K562 (cell line): Measurements from ENCODE around the gene DOCK8. TPM values are rescaled to one million over a fixed set of nuclear protein-coding genes. Genes with fewer than 3 reads are reported as not detected.

Experiments
- ATAC-seq: fragments of 200-7000 bp; cut with Tn5 transposase; 3 replicates; pipeline ENCODE4 v1.9.1; 2020; ENCODE audit warnings: moderate library complexity
- BruUV-seq: library from RNA; stranded (reverse); fragments of 400-500 nt; replicated peaks from 2 replicates; lab custom pipeline; 2021; lab: Mats Ljungman, UMichigan
- CTCF ChIA-PET: fragments of 300-600 bp; formaldehyde crosslinking; extraction: SDS; loops from one replicate; lab custom pipeline; 2021; ENCODE audit warnings: low intra/inter-chr PET ratio; lab: Yijun Ruan, JAX
- POLR2A ChIA-PET: fragments of 300-600, 350-650 bp; sonication (Branson Sonifier 250); formaldehyde crosslinking; extraction: SDS; loops from one replicate; lab custom pipeline; 2021; ENCODE audit warnings: antibody characterized with exemption, inconsistent platforms; lab: Yijun Ruan, JAX
- DNase-seq, 4 experiments: peaks; one replicate each; pipeline versions ENCODE4 v3.0.0 to v3.0.0-alpha.2; 2011 to 2018; ENCODE audit warnings: low spot score in 3 of 4, mixed read lengths in 3 of 4; ENCODE audit errors: extremely low read depth in 1 of 4
- FAIRE-seq: peaks from 2 replicates; lab custom pipeline; 2011; peaks lifted over from hg19 to GRCh38; lab: Jason Lieb, UNC
- H2AFZ ChIP-seq: 2 replicates; pipeline ENCODE4 v1.6.0; 2011; ENCODE audit warnings: low read depth, low read length, control low read depth, inconsistent platforms
- H3K27ac ChIP-seq: fragments of 200-600 bp; 3 replicates; pipeline ENCODE4 v1.8.0; 2011; ENCODE audit warnings: low read depth, mild to moderate bottlenecking, control low read depth, inconsistent platforms, low read length, moderate library complexity, mixed read lengths; ENCODE audit errors: extremely low read depth
- H3K27me3 ChIP-seq, 2 experiments: fragments of 300-600 bp in 1 of 2; 2 replicates in 1 of 2; 3 replicates in 1 of 2; pipeline versions ENCODE4 v1.6.0 to v1.8.0; 2011; ENCODE audit warnings: inconsistent platforms in 2 of 2, low read length in 2 of 2, mild to moderate bottlenecking in 1 of 2, mixed read lengths in 1 of 2, moderate library complexity in 1 of 2; ENCODE audit not compliant: control insufficient read depth in 2 of 2, insufficient read depth in 2 of 2
- H3K36me3 ChIP-seq: fragments of 300-600 bp; 3 replicates; pipeline ENCODE4 v1.8.0; 2011; ENCODE audit warnings: mild to moderate bottlenecking, low read length, inconsistent platforms; ENCODE audit not compliant: control insufficient read depth, insufficient read depth
- H3K4me1 ChIP-seq, 2 experiments: fragments of 200-600 bp in 1 of 2; replicated peaks in 1 of 2; 2 replicates in 1 of 2; 3 replicates in 1 of 2; pipeline versions ENCODE4 v1.5.1 to v1.8.0; 2011; ENCODE audit warnings: inconsistent platforms in 2 of 2, low read length in 2 of 2, mild to moderate bottlenecking in 1 of 2, mixed read lengths in 1 of 2, moderate library complexity in 1 of 2; ENCODE audit not compliant: control insufficient read depth in 2 of 2, insufficient read depth in 2 of 2
- H3K4me2 ChIP-seq: 2 replicates; pipeline ENCODE4 v1.6.1; 2011; ENCODE audit warnings: low read length, control low read depth, inconsistent platforms, mixed read lengths; ENCODE audit not compliant: insufficient read depth
- H3K4me3 ChIP-seq: fragments of 200-600 bp; sonication (generic), shearing (Covaris generic); 2 replicates; pipeline ENCODE4 v1.5.1; 2016; ENCODE audit warnings: control low read depth, inconsistent platforms
- H3K79me2 ChIP-seq: fragments of 200-600 bp; 3 replicates; pipeline ENCODE4 v1.8.0; 2011; ENCODE audit warnings: low read length, inconsistent platforms; ENCODE audit not compliant: control insufficient read depth, insufficient read depth
- H3K9ac ChIP-seq, 2 experiments: 2 replicates each; pipeline versions ENCODE4 v1.6.0 to v1.6.1; 2011; ENCODE audit warnings: low read depth in 2 of 2, low read length in 2 of 2, control low read depth in 1 of 2, inconsistent platforms in 1 of 2, mild to moderate bottlenecking in 1 of 2, mixed read lengths in 1 of 2; ENCODE audit not compliant: insufficient read depth in 1 of 2
- H3K9me1 ChIP-seq: one replicate; pipeline ENCODE4 v1.6.0; 2011; ENCODE audit warnings: inconsistent platforms, mild to moderate bottlenecking, low read length, moderate library complexity; ENCODE audit not compliant: control insufficient read depth, insufficient read depth
- H3K9me3 ChIP-seq: replicated peaks from 2 replicates; pipeline ENCODE4 v1.5.1; 2011; ENCODE audit warnings: low read depth, low read length, inconsistent platforms; ENCODE audit not compliant: control insufficient read depth, insufficient read depth
- H4K20me1 ChIP-seq: replicated peaks from 2 replicates; pipeline ENCODE4 v1.6.1; 2011; ENCODE audit warnings: low read length, inconsistent platforms, mixed read lengths; ENCODE audit not compliant: control insufficient read depth, insufficient read depth
- CEBPB ChIP-seq: fragments of 450-650 bp; IDR thresholded peaks from 2 replicates; pipeline ENCODE4 v1.6.1; 2016; ENCODE audit warnings: missing genetic modification characterization, missing compliant biosample characterization
- CEBPG ChIP-seq, 3 experiments: fragments of 200-800 bp in 1 of 3; sonication (Bioruptor generic) in 1 of 3; sonication (generic) in 1 of 3; formaldehyde crosslinking in 1 of 3; IDR thresholded peaks in 2 of 3; conservative IDR thresholded peaks in 1 of 3; 2 replicates each; pipeline versions ENCODE4 v1.6.1 to v1.8.0; 2016 to 2022; ENCODE audit warnings: missing compliant biosample characterization in 2 of 3, missing genetic modification characterization in 2 of 3, mild to moderate bottlenecking in 1 of 3, missing genetic modification reagents in 1 of 3
- JUN ChIP-seq, 2 experiments: sonication (generic) in 1 of 2; formaldehyde crosslinking in 1 of 2; IDR thresholded peaks; 2 replicates each; pipeline versions ENCODE4 v1.6.1 to v1.8.0; 2012 to 2022; ENCODE audit warnings: borderline replicate concordance in 2 of 2, mild to moderate bottlenecking in 2 of 2, improper control_type of control experiment in 1 of 2, low read depth in 1 of 2, low read length in 1 of 2, missing genetic modification reagents in 1 of 2
- MCM5 ChIP-seq: fragments of 450-650 bp; IDR thresholded peaks from 2 replicates; pipeline ENCODE4 v1.6.1; 2016; ENCODE audit warnings: low read depth
- SMARCA4 ChIP-seq: fragments of 450-650 bp; IDR thresholded peaks from 2 replicates; pipeline ENCODE4 v1.6.1; 2016
- TSC22D4 ChIP-seq: fragments of 450-650 bp; IDR thresholded peaks from 2 replicates; pipeline ENCODE4 v1.6.1; 2016; ENCODE audit warnings: missing genetic modification characterization, missing biosample characterization, control low read depth
- ZNF766 ChIP-seq: fragments of 200-800 bp; sonication (Bioruptor generic); conservative IDR thresholded peaks from 2 replicates; pipeline ENCODE4 v1.6.1; 2016; ENCODE audit warnings: missing genetic modification characterization, missing compliant biosample characterization
- WGBS: fragments of 100-300 bp; shearing (Covaris generic); methylation state at CpG from one replicate; pipeline ENCODE4 v1.1.6; 2016; ENCODE audit warnings: low coverage, mixed read lengths; ENCODE audit not compliant: insufficient coverage; ENCODE audit errors: missing lambda C conversion rate; 5-methylcytosine and 5-hydroxymethylcytosine counted together
- in situ Hi-C: fragments of 300-500 bp; cut with MboI; formaldehyde crosslinking; loops from 4 replicates; pipeline ENCODE4 v1.15.0; 2018; ENCODE audit warnings: inconsistent platforms, mixed read lengths
- intact Hi-C: fragments of 100-400 bp; cut with micrococcal nuclease; formaldehyde crosslinking; loops from 2 replicates; pipeline ENCODE4 v1.14.2; 2022
- polyA plus RNA-seq, 8 experiments: library from polyadenylated mRNA; depleted of rRNA in 4 of 8; stranded (reverse) in 5 of 8; unstranded in 3 of 8; fragments of >200 nt; fragmentation: Nextera tagmentation in 2 of 8; fragmentation: Illumina TruSeq in 1 of 8; extraction: Ambion mirVana in 2 of 8; extraction: Trizol in 1 of 8; gene quantifications; 2 replicates each; pipeline versions ENCODE4 v1.2.1 to v1.2.3, GENCODE V29; 2011 to 2014; ENCODE audit warnings: inconsistent platforms in 1 of 8, missing spikeins in 1 of 8
- total RNA-seq, 7 experiments: library from RNA; depleted of rRNA in 6 of 7; stranded (reverse); fragments of >200 nt in 6 of 7; fragmentation: Illumina TruSeq in 2 of 7; extraction: Trizol in 2 of 7; gene quantifications; 2 replicates each; pipeline versions ENCODE4 v1.2.1 to v1.2.3, GENCODE V29; 2011 to 2021; ENCODE audit warnings: low replicate concordance in 1 of 7
- TF ChIP-seq, protein P1 (sequence below): fragments of 450-650 bp; conservative IDR thresholded peaks from 2 replicates; pipeline ENCODE4 v1.6.1; 2016; ENCODE audit warnings: missing genetic modification characterization, low read depth, mild to moderate bottlenecking, missing compliant biosample characterization, moderate library complexity
- TF ChIP-seq, protein P2 (sequence below): fragments of 250-450 bp; sonication (Bioruptor Pico); IDR thresholded peaks from 2 replicates; pipeline ENCODE4 v1.4.0; 2020; ENCODE audit warnings: borderline replicate concordance
- TF ChIP-seq, protein P3 (sequence below): fragments of 250-450 bp; sonication (Bioruptor Pico); IDR thresholded peaks from 2 replicates; pipeline ENCODE4 v1.9.0; 2021; ENCODE audit warnings: mild to moderate bottlenecking, inconsistent platforms
- TF ChIP-seq, protein P4 (sequence below): fragments of 450-650 bp; IDR thresholded peaks from 2 replicates; pipeline ENCODE4 v1.6.1; 2017; ENCODE audit warnings: antibody characterized with exemption, mild to moderate bottlenecking

DOCK8 gene
- total and polyA plus RNA-seq, 9 of the 15 experiments (the other 6 are each of a cell fraction or from before 2014, with no cell fraction given) = 14.4 to 53.8 (median 25.1) TPM

DNA sequence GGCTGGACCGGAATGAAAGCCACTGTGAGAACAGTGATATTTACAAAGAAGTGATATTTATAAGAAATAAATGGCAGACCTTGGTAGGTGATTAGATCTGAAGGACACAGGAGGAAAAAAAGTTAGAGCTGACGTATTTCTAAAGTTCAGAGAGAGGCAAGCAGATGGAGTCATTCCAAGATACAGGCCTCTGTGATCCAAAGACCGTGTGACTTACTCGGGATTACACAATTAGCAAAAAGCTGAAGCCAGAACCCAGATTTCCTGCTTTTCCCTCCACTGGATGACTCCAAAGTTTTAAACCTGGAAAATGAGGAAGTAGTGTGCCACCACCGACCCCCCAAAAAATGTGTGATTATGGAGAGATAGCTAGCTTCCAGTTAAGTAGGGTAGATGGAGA is 3.1 kb upstream of the DOCK8 start:
- Histone ChIP-seq H4K20me1 (no peaks in the 10 kb centered on the region), H3K9me1 (no peaks in the 10 kb centered on the region)
- in situ Hi-C loops = loop anchor here (5.0 kb wide), 1 partner anchor 76 kb away; no protein-coding TSS in a partner anchor
- FAIRE-seq = no peak
- no TSS peak for BruUV-seq
- TF ChIP-seq CEBPG (CRISPR knock-in tag; IDR thresholded peaks at IDR 0.05) (no peak), CEBPG (tag; conservative IDR thresholded peaks at IDR 0.05 in 1 of 2, IDR thresholded peaks at IDR 0.05 in 1 of 2) (peak; percentile 27 to 49; a peak in 2 of 4 replicates), CEBPB (tag) (peak; percentile 37; the same call in 1 of the 2 replicates), SMARCA4 (no peak), ZNF766 (peak; percentile 35; the same call in 1 of the 2 replicates), TSC22D4 (tag) (no peak), MCM5 (no peak), JUN (IDR thresholded peaks at IDR 0.05; ENCODE audit: borderline replicate concordance, low read depth, low read length) (no peak), JUN (CRISPR knock-in tag; IDR thresholded peaks at IDR 0.05; ENCODE audit: borderline replicate concordance) (no peak)
- TF ChIP-seq, protein P1, sequence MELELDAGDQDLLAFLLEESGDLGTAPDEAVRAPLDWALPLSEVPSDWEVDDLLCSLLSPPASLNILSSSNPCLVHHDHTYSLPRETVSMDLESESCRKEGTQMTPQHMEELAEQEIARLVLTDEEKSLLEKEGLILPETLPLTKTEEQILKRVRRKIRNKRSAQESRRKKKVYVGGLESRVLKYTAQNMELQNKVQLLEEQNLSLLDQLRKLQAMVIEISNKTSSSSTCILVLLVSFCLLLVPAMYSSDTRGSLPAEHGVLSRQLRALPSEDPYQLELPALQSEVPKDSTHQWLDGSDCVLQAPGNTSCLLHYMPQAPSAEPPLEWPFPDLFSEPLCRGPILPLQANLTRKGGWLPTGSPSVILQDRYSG (tag) = no peak
- TF ChIP-seq, protein P2, sequence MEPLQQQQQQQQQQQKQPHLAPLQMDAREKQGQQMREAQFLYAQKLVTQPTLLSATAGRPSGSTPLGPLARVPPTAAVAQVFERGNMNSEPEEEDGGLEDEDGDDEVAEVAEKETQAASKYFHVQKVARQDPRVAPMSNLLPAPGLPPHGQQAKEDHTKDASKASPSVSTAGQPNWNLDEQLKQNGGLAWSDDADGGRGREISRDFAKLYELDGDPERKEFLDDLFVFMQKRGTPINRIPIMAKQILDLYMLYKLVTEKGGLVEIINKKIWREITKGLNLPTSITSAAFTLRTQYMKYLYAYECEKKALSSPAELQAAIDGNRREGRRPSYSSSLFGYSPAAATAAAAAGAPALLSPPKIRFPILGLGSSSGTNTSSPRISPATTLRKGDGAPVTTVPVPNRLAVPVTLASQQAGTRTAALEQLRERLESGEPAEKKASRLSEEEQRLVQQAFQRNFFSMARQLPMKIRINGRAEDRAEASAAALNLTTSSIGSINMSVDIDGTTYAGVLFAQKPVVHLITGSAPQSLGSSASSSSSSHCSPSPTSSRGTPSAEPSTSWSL (CRISPR knock-in tag) = no peak
- TF ChIP-seq, protein P3, sequence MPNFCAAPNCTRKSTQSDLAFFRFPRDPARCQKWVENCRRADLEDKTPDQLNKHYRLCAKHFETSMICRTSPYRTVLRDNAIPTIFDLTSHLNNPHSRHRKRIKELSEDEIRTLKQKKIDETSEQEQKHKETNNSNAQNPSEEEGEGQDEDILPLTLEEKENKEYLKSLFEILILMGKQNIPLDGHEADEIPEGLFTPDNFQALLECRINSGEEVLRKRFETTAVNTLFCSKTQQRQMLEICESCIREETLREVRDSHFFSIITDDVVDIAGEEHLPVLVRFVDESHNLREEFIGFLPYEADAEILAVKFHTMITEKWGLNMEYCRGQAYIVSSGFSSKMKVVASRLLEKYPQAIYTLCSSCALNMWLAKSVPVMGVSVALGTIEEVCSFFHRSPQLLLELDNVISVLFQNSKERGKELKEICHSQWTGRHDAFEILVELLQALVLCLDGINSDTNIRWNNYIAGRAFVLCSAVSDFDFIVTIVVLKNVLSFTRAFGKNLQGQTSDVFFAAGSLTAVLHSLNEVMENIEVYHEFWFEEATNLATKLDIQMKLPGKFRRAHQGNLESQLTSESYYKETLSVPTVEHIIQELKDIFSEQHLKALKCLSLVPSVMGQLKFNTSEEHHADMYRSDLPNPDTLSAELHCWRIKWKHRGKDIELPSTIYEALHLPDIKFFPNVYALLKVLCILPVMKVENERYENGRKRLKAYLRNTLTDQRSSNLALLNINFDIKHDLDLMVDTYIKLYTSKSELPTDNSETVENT (CRISPR knock-in tag) = no peak
- TF ChIP-seq, protein P4, sequence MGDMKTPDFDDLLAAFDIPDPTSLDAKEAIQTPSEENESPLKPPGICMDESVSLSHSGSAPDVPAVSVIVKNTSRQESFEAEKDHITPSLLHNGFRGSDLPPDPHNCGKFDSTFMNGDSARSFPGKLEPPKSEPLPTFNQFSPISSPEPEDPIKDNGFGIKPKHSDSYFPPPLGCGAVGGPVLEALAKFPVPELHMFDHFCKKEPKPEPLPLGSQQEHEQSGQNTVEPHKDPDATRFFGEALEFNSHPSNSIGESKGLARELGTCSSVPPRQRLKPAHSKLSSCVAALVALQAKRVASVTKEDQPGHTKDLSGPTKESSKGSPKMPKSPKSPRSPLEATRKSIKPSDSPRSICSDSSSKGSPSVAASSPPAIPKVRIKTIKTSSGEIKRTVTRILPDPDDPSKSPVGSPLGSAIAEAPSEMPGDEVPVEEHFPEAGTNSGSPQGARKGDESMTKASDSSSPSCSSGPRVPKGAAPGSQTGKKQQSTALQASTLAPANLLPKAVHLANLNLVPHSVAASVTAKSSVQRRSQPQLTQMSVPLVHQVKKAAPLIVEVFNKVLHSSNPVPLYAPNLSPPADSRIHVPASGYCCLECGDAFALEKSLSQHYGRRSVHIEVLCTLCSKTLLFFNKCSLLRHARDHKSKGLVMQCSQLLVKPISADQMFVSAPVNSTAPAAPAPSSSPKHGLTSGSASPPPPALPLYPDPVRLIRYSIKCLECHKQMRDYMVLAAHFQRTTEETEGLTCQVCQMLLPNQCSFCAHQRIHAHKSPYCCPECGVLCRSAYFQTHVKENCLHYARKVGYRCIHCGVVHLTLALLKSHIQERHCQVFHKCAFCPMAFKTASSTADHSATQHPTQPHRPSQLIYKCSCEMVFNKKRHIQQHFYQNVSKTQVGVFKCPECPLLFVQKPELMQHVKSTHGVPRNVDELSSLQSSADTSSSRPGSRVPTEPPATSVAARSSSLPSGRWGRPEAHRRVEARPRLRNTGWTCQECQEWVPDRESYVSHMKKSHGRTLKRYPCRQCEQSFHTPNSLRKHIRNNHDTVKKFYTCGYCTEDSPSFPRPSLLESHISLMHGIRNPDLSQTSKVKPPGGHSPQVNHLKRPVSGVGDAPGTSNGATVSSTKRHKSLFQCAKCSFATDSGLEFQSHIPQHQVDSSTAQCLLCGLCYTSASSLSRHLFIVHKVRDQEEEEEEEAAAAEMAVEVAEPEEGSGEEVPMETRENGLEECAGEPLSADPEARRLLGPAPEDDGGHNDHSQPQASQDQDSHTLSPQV = peak; percentile 47; the same call in 1 of the 2 replicates
- TF ChIP-seq, all 486 proteins: peak for 4
- ATAC-seq (no peak), DNase-seq (no peak)
- peak overlapping the region; percentile 60 for H2AFZ ChIP-seq
- H3K9ac ChIP-seq = 0 out of 4 replicates have a peak overlapping the region, but pooled peaks of 1 of the 2 experiments have one; percentile 0
- intact Hi-C loops = loop anchor here (10.0 kb wide), 1 partner anchor 93 kb away; no protein-coding TSS in a partner anchor
- WGBS = 25% methylated on average over 5 of the region's 5 CpGs
- H3K36me3 ChIP-seq = no peaks in the 10 kb centered on the region
- ChIA-PET POLR2A (interaction anchor here (1.5 kb wide), 1 partner anchor 62 kb away, joined by 5 read pairs; no protein-coding TSS in a partner anchor), CTCF (no interaction called here)
- peaks cover 22% of the 10 kb centered on the region for H3K79me2 ChIP-seq
- H3K4me2 ChIP-seq = no peak overlapping the region
- H3K4me1 ChIP-seq = peaks cover 28 to 46% of the 10 kb centered on the region in 2 experiments
- H3K4me3 ChIP-seq = no peak overlapping the region
- peak overlapping the region; percentile 8; the same call in 1 of the 3 replicates for H3K27ac ChIP-seq
- H3K27me3 ChIP-seq = no peaks in the 10 kb centered on the region
- no peaks in the 10 kb centered on the region for H3K9me3 ChIP-seq
